Right kidney (tissue), 1 donor: ENCODE data around the gene EPS15.
A peak's percentile ranks its signal among the peaks of the same experiment; 100 is the strongest.
"Not testable (repeated sequence)": the region's sequence is repeated elsewhere in the genome, so short reads cannot be mapped to it uniquely, and the experiment has no call there.

Experiments
- DNase-seq: peaks from one replicate; pipeline ENCODE4 v3.0.0-alpha.2; 2016

The EPS15 gene

DNA sequence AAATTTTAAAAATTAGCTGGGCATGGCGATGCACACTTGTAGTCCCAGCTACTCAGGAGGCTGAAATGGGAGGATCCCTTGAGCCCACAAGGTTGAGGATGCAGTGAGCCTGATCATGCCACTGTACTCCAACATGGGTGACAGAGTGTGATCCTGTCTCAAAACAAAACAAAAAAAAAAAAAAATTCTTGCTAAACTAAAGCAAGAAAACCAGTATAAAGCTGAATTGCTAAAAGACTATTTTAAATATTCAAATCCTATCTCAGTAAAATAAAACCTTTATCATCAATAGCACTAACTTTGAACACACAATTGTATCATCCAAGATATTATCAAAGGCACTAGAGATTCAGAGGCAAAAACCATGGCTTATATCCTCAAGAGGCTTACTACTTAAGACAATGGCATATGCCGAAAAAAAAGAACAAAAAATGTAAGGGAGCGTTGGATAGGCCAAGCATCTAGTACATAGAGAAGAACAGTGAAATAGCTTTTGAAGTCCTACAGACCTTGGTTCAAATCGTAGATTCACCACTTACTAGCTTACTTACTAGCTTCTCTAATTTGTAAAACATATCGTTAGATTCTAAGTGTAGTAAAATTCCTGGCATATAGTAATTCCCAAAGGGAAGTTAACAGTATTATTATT, 3.6 kb downstream of the EPS15 start:
- DNase-seq: no peak

DNA sequence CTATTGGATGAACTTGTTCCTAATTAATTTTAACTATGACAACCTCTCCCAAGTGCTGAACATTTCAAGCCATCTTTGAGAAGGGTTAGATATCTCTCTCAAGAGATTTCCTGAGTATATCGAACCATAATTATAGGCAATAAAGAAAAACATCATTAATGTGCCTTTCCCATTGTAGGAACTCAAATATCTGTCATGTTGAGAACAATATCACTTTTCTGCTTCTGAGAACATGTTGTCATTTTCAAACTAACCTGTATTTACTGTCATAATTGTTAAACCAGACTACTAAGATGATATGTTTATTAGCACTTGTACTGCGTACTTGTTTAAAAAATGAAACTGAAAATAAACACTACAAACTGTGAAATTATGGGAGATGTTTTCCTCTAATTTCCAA, 4.3 kb downstream of the EPS15 start:
- no peak for DNase-seq

DNA sequence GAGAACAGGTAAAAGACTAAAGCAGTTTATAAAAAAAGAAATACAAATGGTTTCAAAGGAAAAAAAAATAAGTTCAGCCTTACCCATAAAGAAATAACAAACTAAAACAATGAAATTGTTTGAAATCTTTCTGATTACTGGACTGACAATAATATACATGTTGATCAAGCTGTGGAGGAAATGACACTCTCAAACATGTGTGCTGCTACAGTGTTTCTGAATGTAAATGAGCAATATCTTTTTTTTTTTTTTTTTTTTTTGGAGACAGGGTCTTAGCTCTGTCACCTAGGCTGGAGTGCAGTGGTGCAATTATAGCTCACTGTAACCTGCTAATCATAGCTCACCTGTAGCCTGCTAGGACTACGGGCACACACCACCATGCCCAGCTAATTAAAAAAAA, 6.5 kb downstream of the EPS15 start:
- DNase-seq: no peak

DNA sequence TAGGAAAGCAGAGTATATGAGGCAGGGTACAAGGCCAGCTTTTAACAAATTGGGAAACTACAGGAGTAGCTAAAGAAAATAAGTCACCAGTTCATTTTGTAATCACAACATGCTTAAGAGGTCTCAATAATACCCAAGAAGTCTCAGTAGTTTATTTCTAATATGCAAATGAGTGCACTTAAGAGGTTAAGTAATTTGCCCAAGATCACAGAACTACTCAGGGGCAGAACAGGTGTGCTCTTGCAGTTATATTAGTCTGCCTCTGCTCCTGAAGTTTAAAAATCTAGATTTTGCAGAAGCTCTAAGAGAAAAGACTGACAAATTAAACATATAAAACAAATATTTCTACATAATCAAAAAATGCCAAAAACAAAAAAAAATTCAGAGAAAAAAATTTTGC, 6.9 kb downstream of the EPS15 start:
- no peak for DNase-seq

DNA sequence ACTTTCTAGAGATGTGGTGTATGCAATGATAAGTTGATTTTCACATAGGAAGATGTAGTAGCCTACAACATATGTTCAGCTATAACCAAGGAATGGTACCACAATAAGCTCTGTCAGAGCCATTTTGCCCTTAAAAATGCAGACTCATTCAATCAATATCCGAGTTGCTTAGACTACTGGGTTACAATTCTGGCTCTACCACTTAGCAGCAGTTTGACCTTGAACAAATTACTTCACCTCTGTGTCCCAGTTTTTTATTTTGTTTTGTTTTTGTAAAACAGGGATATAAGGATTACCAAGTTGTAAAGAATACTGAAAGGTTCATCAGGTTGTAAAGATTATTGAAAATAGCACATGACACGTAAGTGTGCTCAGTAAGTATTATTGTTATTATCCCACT, 9.3 kb downstream of the EPS15 start:
- no peak for DNase-seq

GRCh38 chr1:51506537-51506936, 12.5 kb downstream of the EPS15 start:
- no peak for DNase-seq

- DNase-seq: no peak
Measured at GRCh38 chr1:51504806-51505525, 14.1 kb downstream of the EPS15 start.

DNA sequence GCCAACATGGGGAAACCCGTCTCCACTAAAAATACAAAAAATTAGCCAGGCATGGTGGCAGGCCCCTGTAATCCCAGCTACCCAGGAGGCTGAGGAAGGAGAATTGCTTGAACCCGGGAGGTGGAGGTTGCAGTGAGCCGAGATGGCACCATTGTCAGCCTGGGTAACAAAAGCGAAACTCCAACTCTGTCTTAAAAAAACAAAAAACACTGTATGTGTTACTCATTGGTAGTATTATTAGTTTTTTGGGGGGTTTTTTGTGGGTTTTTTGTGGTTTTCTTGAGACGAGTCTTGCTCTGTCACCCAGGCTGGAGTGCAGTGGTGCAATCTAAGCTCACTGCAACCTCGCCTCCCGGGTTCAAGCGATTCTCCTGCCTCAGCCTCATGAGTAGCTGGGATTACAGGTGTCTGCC, 17.8 kb downstream of the EPS15 start:
- DNase-seq: not testable (repeated sequence)

- no peak for DNase-seq
Measured at GRCh38 chr1:51499694-51500093, 19.4 kb downstream of the EPS15 start.

- no peak for DNase-seq
Measured at GRCh38 chr1:51498924-51499323, 20.1 kb downstream of the EPS15 start.

GRCh38 chr1:51497340-51497739, 21.7 kb downstream of the EPS15 start:
- DNase-seq: no peak

GRCh38 chr1:51494138-51494830, 24.8 kb downstream of the EPS15 start:
- DNase-seq: no peak

DNA sequence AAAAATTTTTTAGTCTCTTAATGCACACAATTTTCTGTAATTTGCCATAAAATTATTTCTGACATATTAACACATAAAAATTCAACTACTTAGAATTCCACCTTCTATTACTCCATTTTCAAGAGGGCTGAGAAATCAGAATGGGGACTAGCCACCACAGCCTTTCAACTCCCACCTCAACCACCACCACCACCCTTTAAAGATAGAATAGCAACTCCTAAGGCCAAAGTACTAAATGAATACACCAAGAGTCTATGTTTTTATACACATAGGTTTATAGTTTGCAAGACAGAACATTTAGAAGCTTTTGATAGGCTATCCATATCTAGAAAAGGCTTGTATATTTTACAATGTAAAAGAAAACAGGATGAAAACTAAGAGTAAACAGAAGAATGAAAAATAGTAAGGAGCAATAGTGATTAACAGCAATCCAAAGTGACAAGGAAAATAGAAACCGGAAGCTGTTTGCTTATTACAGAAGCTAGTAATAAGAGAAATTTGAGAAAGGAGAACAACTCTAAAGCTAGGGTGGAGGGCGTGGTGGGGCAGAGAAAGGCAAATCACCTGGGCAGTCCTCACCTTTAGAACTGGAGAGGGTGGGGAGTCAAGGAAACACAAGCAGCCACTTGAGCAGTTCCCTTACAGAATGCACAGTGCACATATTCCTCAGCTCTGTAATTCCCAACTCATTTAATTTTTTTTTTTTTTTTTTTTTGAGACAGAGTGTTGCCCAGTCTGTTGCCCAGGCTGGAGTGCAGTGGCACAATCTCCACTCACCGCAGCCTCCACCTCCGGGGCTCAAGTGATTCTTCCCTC, 27.7 kb downstream of the EPS15 start:
- no peak for DNase-seq

DNA sequence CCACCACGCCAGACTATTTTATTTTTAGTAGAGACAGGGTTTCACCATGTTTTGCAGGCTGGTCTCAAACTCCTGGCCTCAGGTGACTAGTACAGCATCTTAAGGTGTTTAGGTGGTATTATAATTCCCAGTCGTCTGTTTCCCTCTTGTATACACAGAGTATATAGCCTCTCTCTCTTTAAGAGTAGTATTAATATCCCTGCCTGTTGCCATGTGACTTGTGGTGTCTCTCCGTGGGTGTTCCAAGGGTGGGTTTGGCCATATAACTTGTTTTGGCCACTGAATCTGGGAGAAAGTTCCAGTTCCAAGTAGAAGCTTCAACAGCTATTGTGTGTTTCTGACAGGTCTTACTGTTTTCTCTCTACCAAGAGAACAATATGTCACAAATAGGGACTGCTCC, 29.6 kb downstream of the EPS15 start:
- no peak for DNase-seq

DNA sequence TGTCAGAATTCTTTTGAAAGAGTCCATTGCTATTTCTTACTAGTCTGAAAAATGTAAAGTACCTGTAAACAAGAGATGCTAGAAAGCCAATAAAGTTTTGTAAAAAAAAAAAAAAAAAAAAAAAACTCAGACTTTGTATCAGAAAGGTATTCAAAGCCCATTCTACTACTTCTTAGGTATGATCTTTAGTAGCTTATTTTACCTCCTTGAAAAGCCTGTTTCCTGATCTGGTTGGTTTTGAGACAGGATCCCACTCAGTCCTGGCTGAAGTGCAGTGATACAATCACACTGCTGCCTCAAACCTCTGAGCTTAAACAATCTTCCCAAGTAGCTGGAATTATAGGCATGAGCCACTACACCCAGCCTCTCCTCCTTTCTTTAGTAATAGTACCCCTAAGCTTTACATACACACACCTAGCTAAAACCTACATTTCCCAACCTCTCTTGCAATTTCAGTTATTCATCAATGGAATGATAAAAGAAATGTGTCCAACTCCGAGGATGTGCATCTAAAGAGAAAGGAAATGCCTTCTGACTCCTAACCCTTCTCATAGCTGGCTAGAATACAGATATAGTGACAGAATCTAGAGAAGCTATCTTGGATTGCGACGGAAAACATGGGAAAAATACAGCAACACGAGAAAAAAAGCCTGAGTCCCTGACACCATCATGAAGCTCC, 30.6 kb downstream of the EPS15 start:
- DNase-seq: peak; percentile 4

- DNase-seq: no peak
Measured at GRCh38 chr1:51487628-51488027, 31.4 kb downstream of the EPS15 start.

- DNase-seq: no peak
Measured at GRCh38 chr1:51484591-51484990, 34.5 kb downstream of the EPS15 start.

DNA sequence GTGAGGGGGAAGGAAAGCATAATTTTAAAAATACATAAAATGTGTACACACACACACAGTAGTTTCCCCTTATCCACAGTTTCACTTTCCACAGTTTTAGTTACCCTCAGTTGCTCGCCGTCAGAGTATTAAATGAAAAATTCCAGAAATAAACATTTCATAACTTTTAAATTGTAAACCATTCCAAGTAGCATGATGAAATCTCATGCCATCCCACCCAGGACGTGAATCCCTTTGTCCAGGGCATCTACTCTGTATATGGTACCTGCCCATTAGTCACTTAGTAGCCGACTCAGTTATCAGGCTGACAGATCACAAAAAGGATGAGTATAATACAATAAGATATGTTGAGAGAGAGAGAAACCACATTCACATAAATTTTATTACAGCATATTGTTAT, 36.2 kb downstream of the EPS15 start:
- DNase-seq: no peak

GRCh38 chr1:51474832-51475620, 44.0 kb downstream of the EPS15 start:
- DNase-seq: not testable (repeated sequence)

DNA sequence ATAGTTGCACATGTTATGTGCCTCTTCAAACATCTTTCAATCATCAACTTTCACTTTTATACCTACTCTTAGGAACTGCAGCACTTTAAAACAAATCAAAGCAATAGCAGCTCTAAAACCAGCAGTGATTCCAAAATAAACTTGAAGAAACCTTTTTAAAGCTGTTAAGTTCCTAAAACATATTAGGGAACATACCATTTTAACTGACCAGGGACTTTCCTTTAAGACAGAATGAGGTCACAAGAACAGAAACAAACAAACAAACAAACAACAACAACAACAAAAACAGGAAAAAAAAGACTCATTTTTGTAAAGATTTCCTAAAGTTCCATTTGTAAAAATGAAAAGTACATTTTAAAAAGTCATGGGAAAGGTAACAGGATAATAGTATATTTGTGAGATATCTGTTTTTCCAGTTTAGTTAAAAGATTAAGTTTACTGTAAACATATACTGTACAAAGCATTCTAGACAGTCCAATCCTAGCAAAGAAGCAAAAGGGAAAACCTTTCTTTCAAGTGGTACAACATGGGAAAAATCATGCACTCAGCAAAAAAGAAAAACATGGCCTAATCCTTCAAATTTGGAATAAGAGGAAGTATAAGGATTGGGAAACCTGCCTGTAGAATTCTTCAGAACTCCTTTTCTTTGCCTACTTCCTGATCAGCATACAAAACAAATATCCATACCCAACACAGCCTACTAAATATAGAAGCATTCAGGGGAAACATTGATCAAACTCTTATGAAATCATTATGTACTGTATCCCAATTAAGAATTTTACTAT, 45.5 kb downstream of the EPS15 start:
- DNase-seq: no peak

- no peak for DNase-seq
Measured at GRCh38 chr1:51472359-51472758, 46.7 kb downstream of the EPS15 start.
